Activated naive CD4-positive, alpha-beta T cell treated with anti-CD3 and anti-CD28 coated beads, Interleukin-2, amount 50 U/mL, for 16 hours (primary cell): ENCODE results near the gene CHST4.
"Not testable (repeated sequence)": the region's sequence is repeated elsewhere in the genome, so short reads cannot be mapped to it uniquely, and the experiment has no call there.

Experiments
- DNase-seq: peaks from one replicate; pipeline ENCODE4 v3.0.0-alpha.2; 2020

CHST4 gene

DNA sequence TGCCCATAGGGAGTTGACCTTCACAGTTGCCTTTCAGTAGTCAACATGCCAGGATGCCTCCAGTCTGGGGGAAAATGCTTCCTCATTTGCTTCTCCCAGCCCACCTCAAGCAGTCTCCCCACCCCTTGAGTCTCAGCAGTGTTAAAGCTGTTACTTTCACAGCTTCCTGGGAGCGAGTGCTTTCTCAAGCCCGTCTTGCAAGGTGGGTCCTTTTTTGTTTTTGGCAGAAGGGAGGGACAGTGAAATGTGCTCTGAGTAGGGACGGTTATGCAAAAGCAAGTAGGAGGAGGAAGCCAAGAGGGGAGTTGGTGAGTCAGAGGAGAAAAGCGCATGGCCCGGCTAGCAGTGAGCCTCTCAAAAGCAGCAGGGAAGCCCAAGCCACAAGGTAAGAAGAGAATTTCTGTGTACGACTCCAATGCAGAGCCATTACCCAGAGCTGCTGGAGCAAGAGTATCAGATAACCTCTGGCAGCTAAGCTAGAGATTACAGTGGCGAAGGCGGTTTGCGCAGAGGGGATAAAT, at the start of gene CHST4:
CHST4 (plus strand) TSS at position 316 of the 521 bp plus-strand sequence. CDS start 10,252 bp downstream, outside the sequence.
- no peak for DNase-seq

DNA sequence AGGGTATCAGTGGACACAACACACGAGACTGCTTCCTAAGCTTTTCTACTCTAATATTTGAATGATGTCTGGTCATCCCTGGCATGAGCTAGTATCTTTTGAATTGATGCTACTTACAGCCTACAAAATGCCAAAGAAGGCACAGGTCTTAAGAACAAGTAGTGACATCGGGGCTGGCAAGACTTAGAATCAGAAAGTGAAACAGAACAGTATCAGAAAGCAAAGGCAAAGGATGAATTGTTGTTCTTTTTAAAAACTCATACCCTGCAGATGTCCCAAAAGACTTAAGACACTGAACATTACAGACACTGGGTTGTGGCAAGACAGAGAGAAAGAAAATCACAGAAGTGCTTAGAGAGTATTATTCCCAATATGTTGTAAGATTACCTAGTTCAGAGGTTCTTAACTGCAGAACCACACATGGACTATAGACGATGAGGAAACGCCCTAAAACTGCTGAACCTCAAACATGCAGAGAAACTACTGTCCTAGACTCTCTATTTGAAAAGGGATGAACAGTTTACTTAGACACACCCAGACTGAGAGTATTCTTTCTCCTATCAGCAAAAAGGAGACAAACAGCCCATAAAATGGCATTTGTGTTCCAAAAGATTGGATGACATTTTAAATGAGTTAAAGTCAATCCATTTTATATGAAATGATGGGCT, 49.6 kb upstream of the CHST4 start:
- no peak for DNase-seq

DNA sequence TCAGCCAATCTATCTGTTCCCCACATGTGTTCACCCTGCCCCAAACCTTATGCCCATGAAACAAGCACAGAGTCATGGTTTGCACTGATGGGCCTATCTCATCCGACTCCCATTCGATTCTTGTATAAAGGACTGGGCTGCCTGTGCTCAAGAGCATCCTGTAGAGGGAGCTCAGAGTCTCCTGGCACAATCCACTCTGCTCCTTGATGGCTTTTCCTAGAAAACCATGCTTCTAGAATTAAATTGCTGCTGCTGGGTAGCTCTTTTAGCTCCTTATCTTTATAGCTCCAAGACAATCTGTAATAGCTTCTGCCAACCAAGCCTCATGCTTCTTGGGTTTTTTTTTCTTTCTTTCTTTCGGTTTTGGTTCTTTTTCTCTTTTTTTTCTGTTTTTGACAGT, 46.8 kb upstream of the CHST4 start:
- DNase-seq, result no peak

DNA sequence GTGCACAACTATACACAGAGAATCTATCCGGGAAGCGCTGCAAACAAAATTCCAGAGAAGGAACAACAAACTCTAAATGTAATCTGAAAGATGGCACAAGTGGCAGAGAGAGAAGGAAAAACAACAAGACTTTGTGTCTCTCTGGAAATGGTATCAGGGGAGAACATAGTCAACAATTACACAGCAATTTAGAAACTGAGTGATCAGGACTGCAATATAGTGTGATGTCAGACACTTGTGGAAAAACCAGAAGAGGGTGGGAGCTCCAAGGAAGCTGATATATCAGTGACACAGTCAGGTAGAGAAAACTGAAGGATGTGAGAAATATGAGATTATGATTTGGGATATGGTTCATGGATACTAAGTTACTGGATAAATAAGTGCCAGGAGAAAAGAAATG, 45.3 kb upstream of the CHST4 start:
- no peak for DNase-seq

DNA sequence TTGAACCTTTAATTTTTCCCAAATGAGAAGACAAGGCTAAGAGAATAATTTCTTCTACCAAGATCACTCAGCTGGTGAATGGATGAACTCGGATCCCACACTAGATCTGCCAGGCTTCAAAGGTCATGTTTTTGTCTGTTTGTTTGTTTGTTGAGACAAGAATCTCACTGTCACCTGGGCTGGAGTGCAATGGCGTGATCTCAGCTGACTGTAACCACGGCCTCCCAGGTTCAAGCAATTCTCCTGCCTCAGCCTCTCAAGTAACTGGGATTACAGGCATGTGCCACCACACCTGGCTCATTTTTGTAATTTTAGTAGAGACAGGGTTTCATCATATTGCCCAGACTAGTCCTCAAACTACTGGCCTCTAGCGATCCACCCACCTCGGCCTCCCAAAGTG, 43.7 kb upstream of the CHST4 start:
- no peak for DNase-seq

DNA sequence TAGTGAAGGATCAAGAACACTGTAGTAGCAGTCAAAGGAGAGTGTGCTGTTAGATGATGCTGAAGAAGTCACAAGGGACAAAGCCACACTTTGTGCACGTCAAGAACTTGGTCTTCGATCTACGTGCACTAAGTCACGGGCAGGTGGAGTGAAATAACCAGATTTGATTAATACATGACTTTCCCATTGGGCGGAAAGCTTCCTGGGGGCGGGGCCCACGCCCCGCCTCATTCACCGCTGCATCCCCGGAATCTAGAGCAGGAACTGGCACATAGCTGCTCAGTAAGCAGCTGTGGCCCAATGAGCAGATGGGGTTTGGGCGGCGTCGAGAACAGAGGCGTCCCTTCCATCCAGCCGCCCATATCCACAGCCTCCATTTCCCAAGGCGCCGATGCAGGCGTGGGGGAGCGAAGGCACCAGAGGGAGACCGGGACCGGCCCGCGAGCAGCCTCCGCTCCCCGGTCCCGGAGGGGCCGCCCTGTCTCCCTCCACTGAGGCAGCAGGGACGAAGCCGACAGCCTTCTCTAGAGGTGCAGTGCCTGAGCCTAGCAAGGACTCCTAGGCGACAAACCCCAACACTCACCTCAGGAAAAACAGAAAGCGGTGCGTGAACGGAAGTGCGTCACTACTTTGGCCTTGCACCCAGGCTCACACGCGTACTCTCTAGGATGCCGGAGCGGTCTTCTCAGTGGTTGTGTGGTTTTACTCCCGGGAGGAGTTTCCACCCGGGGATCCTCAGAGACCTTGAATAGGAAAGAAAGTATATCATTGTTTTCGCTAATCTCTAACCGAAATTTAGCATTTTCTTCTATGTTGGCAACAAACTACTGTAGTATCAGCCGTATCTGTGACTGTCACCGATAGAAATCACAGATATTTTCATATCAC, 42.0 kb upstream of the CHST4 start:
- DNase-seq, result peak; percentile 76

DNA sequence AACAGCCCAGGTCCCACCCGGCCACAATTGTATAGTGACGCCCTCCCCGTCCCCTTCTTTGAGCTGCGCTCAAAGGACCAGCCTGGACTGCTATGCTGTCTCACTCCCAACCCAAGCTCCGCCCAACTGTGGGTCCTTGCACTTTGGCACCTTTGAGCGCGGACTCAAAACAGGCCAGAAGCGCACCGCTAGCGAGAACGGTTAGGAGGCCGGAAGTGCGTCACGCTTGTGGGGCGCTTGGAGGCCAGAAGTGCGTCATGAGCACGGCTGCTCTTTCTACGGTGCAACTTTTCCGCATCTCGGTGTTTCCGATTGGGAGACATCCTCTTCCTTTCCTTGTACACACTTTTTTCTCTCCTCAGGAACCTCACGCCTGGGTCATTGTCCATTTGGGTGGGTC, 37.1 kb upstream of the CHST4 start, which contains the start of gene ZNF19:
ZNF19 (minus strand) TSS at position 203 of the 400 bp plus-strand sequence. CDS start 7,210 bp downstream, outside the sequence.
- no peak for DNase-seq

DNA sequence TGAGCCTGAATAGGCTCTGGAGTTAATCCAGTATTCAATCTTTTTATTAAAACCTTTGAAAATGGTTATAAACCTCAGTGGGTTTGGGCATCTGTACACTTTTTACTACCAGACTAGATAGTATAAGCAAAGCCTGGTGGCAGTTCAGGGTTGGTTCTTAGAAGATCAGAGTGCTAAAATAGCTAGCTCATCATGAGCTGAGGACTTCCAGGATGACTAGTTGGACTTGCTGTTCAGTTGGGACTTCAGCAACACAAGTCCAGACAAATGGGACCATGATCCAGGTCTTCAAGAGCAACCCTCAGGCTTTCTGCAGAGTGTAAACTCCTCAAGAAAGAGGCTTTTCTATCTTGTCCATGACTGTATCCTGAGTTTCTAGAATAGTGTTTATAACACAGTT, 35.9 kb upstream of the CHST4 start:
- no peak for DNase-seq

DNA sequence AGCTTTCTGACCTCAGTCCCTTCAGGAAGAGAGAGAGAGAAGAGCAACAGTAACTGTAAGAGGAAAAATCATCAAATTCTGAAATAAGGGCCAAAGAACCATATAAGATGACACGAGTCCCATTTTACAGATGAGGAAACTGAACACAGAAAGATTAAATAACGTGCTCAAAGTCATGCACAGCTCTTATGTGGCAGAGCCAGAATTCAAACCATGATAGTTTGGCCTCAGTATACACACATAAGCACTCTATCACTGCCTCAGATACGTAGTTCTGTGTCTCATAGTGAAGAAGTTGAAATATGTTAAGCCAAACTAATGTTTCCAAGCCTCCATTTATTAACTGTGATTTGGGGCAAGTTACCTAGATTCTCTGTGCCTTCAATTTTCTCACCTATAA, 35.2 kb upstream of the CHST4 start:
- no peak for DNase-seq

DNA sequence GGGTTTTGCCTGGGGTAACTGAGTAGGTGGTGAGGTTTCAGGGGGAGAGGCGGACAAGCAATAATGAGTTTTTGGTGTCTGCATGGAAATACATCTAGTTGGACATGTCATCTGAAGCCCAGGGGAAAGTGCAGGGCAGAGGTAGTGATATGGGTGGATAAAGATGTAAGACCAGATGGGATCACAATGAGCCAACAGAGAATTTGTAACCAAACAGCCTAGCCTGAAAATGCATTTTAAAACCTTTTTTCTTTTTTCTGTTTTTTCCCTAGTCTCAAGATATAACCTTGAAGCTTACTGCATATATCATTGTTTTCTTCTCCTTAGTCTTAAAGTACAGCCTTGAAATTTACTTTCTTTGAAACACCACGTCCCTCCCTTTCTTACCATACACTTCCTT, 33.4 kb upstream of the CHST4 start:
- no peak for DNase-seq

DNA sequence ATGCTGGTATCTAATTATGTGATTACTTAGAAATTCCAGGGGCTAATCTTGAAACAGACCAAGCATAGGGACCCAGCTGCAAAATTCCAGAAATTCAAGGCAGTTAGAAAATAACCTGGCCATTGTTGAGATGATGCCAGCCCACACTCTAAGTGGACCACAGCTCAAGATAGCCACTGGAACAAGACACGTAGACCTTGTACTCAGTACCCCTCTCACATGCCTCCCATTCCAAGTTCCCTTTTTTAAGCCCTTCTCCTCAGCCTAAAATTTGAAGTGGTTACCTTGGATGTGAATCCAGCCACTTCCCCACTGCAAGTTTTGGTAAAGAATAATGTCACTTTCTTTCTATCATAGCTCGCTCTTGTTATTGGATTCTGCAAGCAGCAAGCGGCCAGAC, 33.0 kb upstream of the CHST4 start:
- DNase-seq, result no peak

DNA sequence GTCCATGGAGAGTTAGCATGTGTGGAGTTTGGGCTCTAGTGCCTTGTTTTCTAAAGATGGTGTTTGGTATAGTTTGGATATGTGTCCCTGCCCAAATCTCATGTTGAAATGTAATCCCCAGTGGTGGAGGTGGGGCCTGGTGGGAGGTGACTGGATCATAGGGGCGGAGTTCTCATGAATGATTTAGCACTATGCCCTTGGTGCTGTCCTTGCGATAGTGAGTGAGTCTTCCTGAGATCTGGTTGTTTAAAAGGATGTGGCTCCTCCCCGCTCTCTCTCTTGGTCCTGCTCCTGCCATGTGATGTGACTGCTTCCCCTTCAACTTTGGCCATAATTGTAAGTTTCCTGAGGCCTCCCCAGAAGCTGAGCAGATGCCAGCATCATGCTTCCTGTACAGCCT, 28.2 kb upstream of the CHST4 start:
- no peak for DNase-seq

DNA sequence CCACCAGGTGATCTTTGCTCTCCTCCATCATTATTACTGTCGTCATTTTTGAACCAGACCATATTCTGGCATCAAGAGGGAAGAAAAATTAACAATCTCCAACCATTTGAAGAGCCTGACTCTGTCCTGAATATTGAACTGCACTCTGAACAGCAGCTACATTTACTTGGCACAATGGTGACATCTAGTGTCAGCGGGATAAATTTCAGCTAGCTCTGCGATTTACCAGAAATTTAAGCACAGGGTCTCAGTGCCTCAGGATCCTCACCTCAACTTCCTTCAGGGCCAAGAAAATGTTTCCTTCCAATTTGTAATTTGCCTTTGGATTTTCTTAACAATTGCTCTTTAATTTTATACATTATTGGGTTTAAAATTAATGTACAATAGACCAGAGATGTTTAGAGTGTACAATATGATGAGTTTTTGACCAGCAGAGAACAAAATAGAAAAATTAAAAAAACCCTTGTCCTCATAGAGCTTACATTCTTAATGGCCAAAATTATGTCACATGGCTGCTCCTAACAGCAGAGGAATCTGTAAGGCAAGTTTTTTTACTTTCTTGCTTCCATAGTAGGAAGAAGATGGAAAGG, 26.4 kb upstream of the CHST4 start:
- DNase-seq, result peak; percentile 37

DNA sequence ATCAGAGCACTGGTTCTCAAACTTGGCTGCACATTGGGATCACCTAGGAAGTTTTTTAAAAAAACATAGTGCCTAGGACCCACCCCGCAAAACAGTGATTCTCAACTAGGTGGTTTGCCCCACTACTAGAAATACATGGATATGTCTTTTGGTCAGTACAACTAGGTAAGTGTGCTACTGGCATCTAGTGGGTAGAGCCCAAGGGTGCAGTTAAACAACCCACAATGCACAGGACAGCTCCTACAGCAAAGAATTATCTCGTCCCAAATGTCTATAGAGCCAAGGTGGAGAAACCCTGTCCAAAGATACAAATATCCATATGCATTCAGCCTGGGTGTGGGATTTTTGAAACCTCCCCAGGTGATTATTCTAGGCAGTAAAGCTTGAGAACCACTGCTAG, 25.3 kb upstream of the CHST4 start:
- DNase-seq, result no peak

DNA sequence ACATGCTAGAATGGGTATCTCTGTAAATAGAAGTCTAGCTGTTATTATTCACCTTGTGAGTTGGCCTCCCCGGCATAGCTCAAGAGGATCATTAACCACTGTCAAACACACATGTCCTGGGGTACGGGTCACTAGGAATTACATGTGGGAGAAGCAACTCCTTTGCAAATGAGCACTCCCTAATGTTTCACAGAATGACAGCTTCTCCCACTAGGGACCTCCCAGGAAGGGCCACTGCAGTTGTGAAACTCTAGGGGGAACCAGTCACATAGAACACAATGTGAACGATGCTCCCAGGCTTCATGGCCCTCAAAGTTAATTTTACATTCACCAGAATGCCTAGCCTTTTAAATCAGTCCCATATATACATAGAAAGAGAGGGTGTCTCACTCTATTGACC, 24.7 kb upstream of the CHST4 start:
- DNase-seq, result no peak

DNA sequence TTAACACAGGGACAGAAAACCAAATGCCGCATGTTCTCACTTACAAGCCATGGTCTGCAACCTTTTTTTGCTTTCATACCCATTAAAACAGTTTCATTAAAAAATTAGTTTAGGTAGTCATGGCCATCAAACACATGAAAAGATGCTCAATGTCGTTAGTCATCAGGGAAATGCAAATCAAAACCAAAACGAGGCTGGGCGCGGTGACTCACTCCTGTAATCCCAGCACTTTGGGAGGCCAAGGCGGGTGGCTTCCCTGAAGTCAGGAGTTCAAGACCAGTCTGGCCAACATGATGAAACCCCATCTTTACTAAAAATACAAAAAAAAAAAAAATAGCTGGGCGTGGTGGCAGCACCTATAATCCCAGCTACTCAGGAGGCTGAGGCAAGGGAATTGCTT, 22.2 kb upstream of the CHST4 start:
- DNase-seq, result not testable (repeated sequence)

DNA sequence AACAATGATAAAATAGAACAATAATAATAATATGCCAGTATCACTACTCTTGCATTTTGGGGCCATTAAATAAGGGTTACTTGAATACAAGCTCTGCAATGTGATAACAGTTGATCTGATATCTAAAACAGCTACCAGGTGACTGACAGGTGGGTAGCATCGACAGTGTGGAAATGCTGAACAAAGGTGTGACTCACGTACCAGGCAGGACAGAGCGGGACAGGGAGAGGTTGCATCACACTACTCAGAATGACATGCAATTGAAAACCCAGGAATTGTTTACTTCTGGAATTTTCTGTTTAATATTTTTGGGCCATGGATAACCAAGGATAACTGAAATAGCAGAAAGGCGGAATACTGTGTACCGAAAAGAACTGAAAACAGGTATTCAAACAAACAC, 21.3 kb upstream of the CHST4 start:
- DNase-seq, result no peak

DNA sequence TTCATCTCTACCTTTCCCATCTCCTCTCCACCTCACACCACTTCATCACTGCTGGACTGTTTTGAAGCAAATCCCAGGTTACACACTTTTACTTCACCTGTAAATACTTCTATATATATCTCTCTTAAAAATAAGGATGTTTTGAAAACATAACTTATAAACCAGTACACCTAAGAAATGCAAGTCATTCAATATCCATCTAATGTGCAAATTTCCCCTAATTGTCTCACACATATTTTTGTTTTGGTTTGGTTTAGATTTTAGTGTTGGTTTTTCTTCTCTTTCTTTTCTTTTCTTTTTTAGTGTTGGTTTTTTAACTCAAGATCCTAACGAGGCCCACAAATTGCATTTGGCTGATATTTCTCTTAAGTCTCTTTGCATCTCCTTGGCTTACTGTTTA, 19.2 kb upstream of the CHST4 start:
- DNase-seq, result no peak

DNA sequence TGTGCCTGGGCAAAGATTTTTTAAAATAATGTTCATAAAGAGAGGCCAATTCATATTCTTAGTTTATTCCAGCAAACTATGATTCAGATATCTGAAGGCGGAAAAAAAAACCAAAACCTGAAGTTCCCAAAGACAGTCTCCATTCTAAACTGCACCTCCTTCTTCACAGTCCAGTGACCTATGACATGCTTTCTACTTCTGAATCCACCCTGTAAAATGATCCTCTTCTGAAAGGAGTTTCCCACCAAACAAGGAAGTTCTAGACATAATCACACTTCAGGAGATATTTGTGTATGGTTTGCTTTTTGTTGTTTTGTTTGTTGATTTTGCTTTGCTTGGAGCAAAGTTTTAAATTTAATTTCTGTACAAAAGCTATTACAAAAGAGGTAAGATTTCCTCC, 12.9 kb upstream of the CHST4 start:
- DNase-seq, result no peak

DNA sequence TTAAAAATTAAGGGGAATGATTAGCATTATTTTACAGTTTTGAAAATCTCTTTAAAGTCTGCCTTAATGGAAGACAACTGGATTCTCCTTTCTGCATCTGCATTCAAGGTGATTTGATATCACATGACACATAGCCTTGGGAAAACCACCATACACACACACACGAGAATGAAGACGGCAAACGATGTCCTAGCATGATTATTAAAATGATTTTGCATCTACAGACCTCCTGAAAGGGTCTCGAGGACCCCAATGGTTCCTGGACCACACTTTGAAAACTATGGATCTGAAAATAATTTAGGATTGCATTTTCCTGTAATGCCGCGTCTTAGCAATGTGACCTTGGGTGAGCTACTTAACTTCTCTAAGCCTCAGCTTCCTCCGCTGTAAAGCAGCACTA, 11.8 kb upstream of the CHST4 start:
- no peak for DNase-seq

DNA sequence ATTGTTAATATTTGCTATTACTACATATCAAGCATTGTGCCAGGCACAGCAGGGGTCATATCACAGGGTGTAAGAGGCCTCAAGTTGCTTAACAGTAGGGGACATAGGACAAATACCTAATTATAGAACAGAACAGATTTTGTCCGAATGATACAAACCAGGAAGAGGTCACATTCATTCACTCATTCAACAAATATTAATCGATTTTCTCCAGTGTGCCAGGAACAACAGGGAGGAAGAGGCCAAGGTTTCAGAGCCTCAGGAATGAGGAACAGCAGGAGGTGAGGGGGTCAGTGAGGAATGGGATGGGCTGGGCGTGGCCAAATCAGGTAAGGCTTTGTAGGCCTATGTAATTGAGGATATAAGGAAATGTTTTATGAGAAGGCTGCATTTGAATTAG, 11.2 kb upstream of the CHST4 start:
- DNase-seq, result no peak

DNA sequence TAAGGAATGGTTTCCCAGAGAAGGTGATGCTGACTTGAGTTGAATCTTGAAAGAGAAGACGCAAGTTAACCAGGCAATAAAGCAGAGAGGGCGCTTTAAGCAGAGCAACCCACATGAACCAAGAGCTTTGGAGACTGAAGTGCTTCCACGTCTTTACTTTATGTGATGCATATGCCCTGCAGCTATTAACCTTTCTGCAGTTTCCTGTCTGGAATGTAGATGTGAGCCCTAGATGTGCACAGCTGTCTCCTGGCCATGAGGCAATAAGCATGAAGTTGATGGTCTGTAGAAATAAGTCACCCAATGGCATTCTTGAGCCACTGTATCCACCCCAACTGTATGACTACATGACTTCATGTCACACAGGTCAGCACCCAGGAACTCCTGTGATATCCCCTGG, 5.7 kb upstream of the CHST4 start:
- no peak for DNase-seq
